ENCODE measurements around the gene TMEM215. TPM values are rescaled to one million over a fixed set of nuclear protein-coding genes. Genes with fewer than 3 reads are reported as not detected.

TMEM215 gene
- total RNA-seq, 1 experiment from 2014 or later, result not detected

- H3K4me3 ChIP-seq (ENCODE audit: low read length), result no peak overlapping the region
- no peaks in the 10 kb centered on the region for H3K36me3 ChIP-seq (ENCODE audit: insufficient read depth, low read length)
- no peak overlapping the region for H3K4me2 ChIP-seq (ENCODE audit: low read depth, low read length, poor library complexity, severe bottlenecking)
- H3K27ac ChIP-seq (ENCODE audit: low read length), result no peak overlapping the region
- H3K9me3 ChIP-seq (ENCODE audit: low read length), result peaks cover 11% of the 10 kb centered on the region; the same call in 1 of the 2 replicates
- H3K9ac ChIP-seq (ENCODE audit: low read length), result no peak overlapping the region
- H4K20me1 ChIP-seq (ENCODE audit: insufficient read depth, low read depth, low read length), result no peaks in the 10 kb centered on the region
- H3K79me2 ChIP-seq (ENCODE audit: low read length), result no peaks in the 10 kb centered on the region
- no peak overlapping the region for H2AFZ ChIP-seq (ENCODE audit: low read length)
- 0 out of 2 replicates have a peak, but pooled peaks cover 6% of the 10 kb centered on the region for H3K27me3 ChIP-seq (ENCODE audit: low read length)
- no peaks in the 10 kb centered on the region for H3K4me1 ChIP-seq (ENCODE audit: low read length)
- no peaks in the 10 kb centered on the region for H3K9me2 ChIP-seq (replicated peaks; ENCODE audit: insufficient read depth, low read length)
- DNase-seq, result no peak
Measured at GRCh38 chr9:32811246-32811645, 27.9 kb downstream of the TMEM215 start.

GRCh38 chr9:32820322-32820721 lies 37.0 kb downstream of the TMEM215 start:
- Histone ChIP-seq H3K27me3 (ENCODE audit: low read length) (no peaks in the 10 kb centered on the region), H3K4me3 (ENCODE audit: low read length) (no peak overlapping the region), H4K20me1 (ENCODE audit: insufficient read depth, low read depth, low read length) (0 out of 2 replicates have a peak, but pooled peaks cover 2% of the 10 kb centered on the region), H3K9me3 (ENCODE audit: low read length) (no peaks in the 10 kb centered on the region), H3K27ac (ENCODE audit: low read length) (no peak overlapping the region), H3K9me2 (replicated peaks; ENCODE audit: insufficient read depth, low read length) (no peaks in the 10 kb centered on the region), H3K79me2 (ENCODE audit: low read length) (no peaks in the 10 kb centered on the region), H2AFZ (ENCODE audit: low read length) (no peak overlapping the region), H3K4me1 (ENCODE audit: low read length) (no peaks in the 10 kb centered on the region), H3K36me3 (ENCODE audit: insufficient read depth, low read length) (no peaks in the 10 kb centered on the region), H3K9ac (ENCODE audit: low read length) (no peak overlapping the region), H3K4me2 (ENCODE audit: low read depth, low read length, poor library complexity, severe bottlenecking) (no peak overlapping the region)
- no peak for DNase-seq

GRCh38 chr9:32823101-32823500 lies 39.8 kb downstream of the TMEM215 start:
- Histone ChIP-seq H2AFZ (ENCODE audit: low read length) (no peak overlapping the region), H3K36me3 (ENCODE audit: insufficient read depth, low read length) (no peaks in the 10 kb centered on the region), H3K9me3 (ENCODE audit: low read length) (no peaks in the 10 kb centered on the region), H3K9me2 (replicated peaks; ENCODE audit: insufficient read depth, low read length) (no peaks in the 10 kb centered on the region), H3K4me1 (ENCODE audit: low read length) (no peaks in the 10 kb centered on the region), H3K27me3 (ENCODE audit: low read length) (no peaks in the 10 kb centered on the region), H3K27ac (ENCODE audit: low read length) (no peak overlapping the region), H3K9ac (ENCODE audit: low read length) (no peak overlapping the region), H3K4me2 (ENCODE audit: low read depth, low read length, poor library complexity, severe bottlenecking) (no peak overlapping the region), H3K79me2 (ENCODE audit: low read length) (no peaks in the 10 kb centered on the region), H3K4me3 (ENCODE audit: low read length) (no peak overlapping the region), H4K20me1 (ENCODE audit: insufficient read depth, low read depth, low read length) (0 out of 2 replicates have a peak, but pooled peaks cover 2% of the 10 kb centered on the region)
- DNase-seq, result no peak

- no peaks in the 10 kb centered on the region for H3K9me2 ChIP-seq (replicated peaks; ENCODE audit: insufficient read depth, low read length)
- no peak for DNase-seq
- no peak overlapping the region for H3K4me2 ChIP-seq (ENCODE audit: low read depth, low read length, poor library complexity, severe bottlenecking)
- H2AFZ ChIP-seq (ENCODE audit: low read length), result no peak overlapping the region
- H4K20me1 ChIP-seq (ENCODE audit: insufficient read depth, low read depth, low read length), result 0 out of 2 replicates have a peak, but pooled peaks cover 2% of the 10 kb centered on the region
- H3K36me3 ChIP-seq (ENCODE audit: insufficient read depth, low read length), result no peaks in the 10 kb centered on the region
- H3K9ac ChIP-seq (ENCODE audit: low read length), result no peak overlapping the region
- H3K27me3 ChIP-seq (ENCODE audit: low read length), result no peaks in the 10 kb centered on the region
- no peak overlapping the region for H3K27ac ChIP-seq (ENCODE audit: low read length)
- H3K9me3 ChIP-seq (ENCODE audit: low read length), result no peaks in the 10 kb centered on the region
- H3K79me2 ChIP-seq (ENCODE audit: low read length), result no peaks in the 10 kb centered on the region
- H3K4me3 ChIP-seq (ENCODE audit: low read length), result no peak overlapping the region
- no peaks in the 10 kb centered on the region for H3K4me1 ChIP-seq (ENCODE audit: low read length)
Measured at GRCh38 chr9:32823551-32823950, 40.2 kb downstream of the TMEM215 start.

GRCh38 chr9:32825203-32825602 lies 41.9 kb downstream of the TMEM215 start:
- Histone ChIP-seq H3K4me1 (ENCODE audit: low read length) (no peaks in the 10 kb centered on the region), H3K4me2 (ENCODE audit: low read depth, low read length, poor library complexity, severe bottlenecking) (no peak overlapping the region), H3K27ac (ENCODE audit: low read length) (no peak overlapping the region), H3K9ac (ENCODE audit: low read length) (no peak overlapping the region), H3K9me3 (ENCODE audit: low read length) (no peaks in the 10 kb centered on the region), H3K79me2 (ENCODE audit: low read length) (no peaks in the 10 kb centered on the region), H3K36me3 (ENCODE audit: insufficient read depth, low read length) (no peaks in the 10 kb centered on the region), H3K27me3 (ENCODE audit: low read length) (no peaks in the 10 kb centered on the region), H3K4me3 (ENCODE audit: low read length) (no peak overlapping the region), H2AFZ (ENCODE audit: low read length) (no peak overlapping the region), H4K20me1 (ENCODE audit: insufficient read depth, low read depth, low read length) (0 out of 2 replicates have a peak, but pooled peaks cover 2% of the 10 kb centered on the region), H3K9me2 (replicated peaks; ENCODE audit: insufficient read depth, low read length) (no peaks in the 10 kb centered on the region)
- DNase-seq, result no peak

GRCh38 chr9:32828861-32829260 lies 45.5 kb downstream of the TMEM215 start:
- no peak overlapping the region for H3K9ac ChIP-seq (ENCODE audit: low read length)
- H3K27ac ChIP-seq (ENCODE audit: low read length), result no peak overlapping the region
- no peaks in the 10 kb centered on the region for H3K27me3 ChIP-seq (ENCODE audit: low read length)
- no peaks in the 10 kb centered on the region for H3K9me2 ChIP-seq (replicated peaks; ENCODE audit: insufficient read depth, low read length)
- no peak for DNase-seq
- no peaks in the 10 kb centered on the region for H3K79me2 ChIP-seq (ENCODE audit: low read length)
- H3K4me2 ChIP-seq (ENCODE audit: low read depth, low read length, poor library complexity, severe bottlenecking), result no peak overlapping the region
- no peak overlapping the region for H2AFZ ChIP-seq (ENCODE audit: low read length)
- no peaks in the 10 kb centered on the region for H3K9me3 ChIP-seq (ENCODE audit: low read length)
- H3K4me3 ChIP-seq (ENCODE audit: low read length), result no peak overlapping the region
- H4K20me1 ChIP-seq (ENCODE audit: insufficient read depth, low read depth, low read length), result no peaks in the 10 kb centered on the region
- no peaks in the 10 kb centered on the region for H3K36me3 ChIP-seq (ENCODE audit: insufficient read depth, low read length)
- H3K4me1 ChIP-seq (ENCODE audit: low read length), result no peaks in the 10 kb centered on the region

GRCh38 chr9:32832346-32832745 lies 49.0 kb downstream of the TMEM215 start:
- DNase-seq, result no peak
- Histone ChIP-seq H3K4me1 (ENCODE audit: low read length) (no peaks in the 10 kb centered on the region), H2AFZ (ENCODE audit: low read length) (no peak overlapping the region), H3K4me2 (ENCODE audit: low read depth, low read length, poor library complexity, severe bottlenecking) (no peak overlapping the region), H3K9me3 (ENCODE audit: low read length) (no peaks in the 10 kb centered on the region), H3K9ac (ENCODE audit: low read length) (no peak overlapping the region), H3K27ac (ENCODE audit: low read length) (no peak overlapping the region), H3K36me3 (ENCODE audit: insufficient read depth, low read length) (no peaks in the 10 kb centered on the region), H3K27me3 (ENCODE audit: low read length) (no peaks in the 10 kb centered on the region), H3K9me2 (replicated peaks; ENCODE audit: insufficient read depth, low read length) (no peaks in the 10 kb centered on the region), H4K20me1 (ENCODE audit: insufficient read depth, low read depth, low read length) (no peaks in the 10 kb centered on the region), H3K4me3 (ENCODE audit: low read length) (no peak overlapping the region), H3K79me2 (ENCODE audit: low read length) (no peaks in the 10 kb centered on the region)

All from Karpas-422 (cell line).